ENCODE data around the gene ZFPL1. TPM values are rescaled to one million over a fixed set of nuclear protein-coding genes. Genes with fewer than 3 reads are reported as not detected.

The ZFPL1 gene
- total RNA-seq, 4 donors from 2014 or later = 35.7 to 42.0 (median 40.6) TPM

DNA sequence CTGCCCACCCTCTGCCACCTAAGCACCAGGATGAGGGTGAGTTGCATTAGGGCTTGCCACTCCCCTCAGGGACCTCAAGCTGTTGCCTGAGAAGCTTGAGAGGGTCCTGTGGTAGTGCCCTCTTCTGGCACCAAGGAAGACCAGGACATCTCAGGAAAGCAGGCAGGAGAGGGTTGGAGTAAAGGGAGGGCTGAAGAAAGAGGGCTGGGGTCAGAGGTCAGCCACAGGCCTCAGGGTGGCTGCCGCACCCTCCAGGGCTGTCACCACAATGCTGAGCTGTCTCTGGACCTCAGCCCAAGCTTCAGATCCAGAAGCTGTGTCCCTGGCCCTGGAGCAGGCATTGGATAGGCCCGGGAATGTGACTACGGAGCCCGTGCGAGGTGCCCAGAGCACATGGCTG, 39.0 kb upstream of the ZFPL1 start:
- DNase-seq (no peak), ATAC-seq (no peak)
- Histone ChIP-seq H3K27me3 (no peaks in the 10 kb centered on the region), H3K4me3 (no peak overlapping the region), H3K9me3 (no peaks in the 10 kb centered on the region), H3K36me3 (peaks cover 0 to 10% of the 10 kb centered on the region in 2 donors), H3K4me1 (peaks cover 14 to 18% of the 10 kb centered on the region in 2 donors), H3K27ac (no peak overlapping the region)
- intact Hi-C loops (cut with DNase I; ENCODE audit: low total_unique reads) = no loop called here
- TF ChIP-seq CTCF (IDR thresholded peaks at IDR 0.05 in 4 of 5, conservative IDR thresholded peaks at IDR 0.05 in 1 of 5) (no peak), POLR2A (IDR thresholded peaks at IDR 0.05) (no peak)
- in situ Hi-C loops (cut with MboI; ENCODE audit: low sequenced_read_pairs in 4 of 4) = no loop called here

- TF ChIP-seq CTCF (IDR thresholded peaks at IDR 0.05 in 4 of 5, conservative IDR thresholded peaks at IDR 0.05 in 1 of 5) (no peak), POLR2A (IDR thresholded peaks at IDR 0.05) (no peak)
- no peak overlapping the region for H3K27ac ChIP-seq
- no peak for ATAC-seq
- in situ Hi-C loops (cut with MboI; ENCODE audit: low sequenced_read_pairs in 4 of 4) (no loop called here), intact Hi-C loops (cut with DNase I; ENCODE audit: low total_unique reads) (no loop called here)
- peaks cover 0 to 10% of the 10 kb centered on the region in 2 donors for H3K36me3 ChIP-seq
- no peak for DNase-seq
- no peak overlapping the region for H3K4me3 ChIP-seq
- peaks cover 8 to 15% of the 10 kb centered on the region in 2 donors for H3K4me1 ChIP-seq
- no peaks in the 10 kb centered on the region for H3K9me3 ChIP-seq
- H3K27me3 ChIP-seq = no peaks in the 10 kb centered on the region
Observed at GRCh38 chr11:65045728-65046127, 38.3 kb upstream of the ZFPL1 start.

DNA sequence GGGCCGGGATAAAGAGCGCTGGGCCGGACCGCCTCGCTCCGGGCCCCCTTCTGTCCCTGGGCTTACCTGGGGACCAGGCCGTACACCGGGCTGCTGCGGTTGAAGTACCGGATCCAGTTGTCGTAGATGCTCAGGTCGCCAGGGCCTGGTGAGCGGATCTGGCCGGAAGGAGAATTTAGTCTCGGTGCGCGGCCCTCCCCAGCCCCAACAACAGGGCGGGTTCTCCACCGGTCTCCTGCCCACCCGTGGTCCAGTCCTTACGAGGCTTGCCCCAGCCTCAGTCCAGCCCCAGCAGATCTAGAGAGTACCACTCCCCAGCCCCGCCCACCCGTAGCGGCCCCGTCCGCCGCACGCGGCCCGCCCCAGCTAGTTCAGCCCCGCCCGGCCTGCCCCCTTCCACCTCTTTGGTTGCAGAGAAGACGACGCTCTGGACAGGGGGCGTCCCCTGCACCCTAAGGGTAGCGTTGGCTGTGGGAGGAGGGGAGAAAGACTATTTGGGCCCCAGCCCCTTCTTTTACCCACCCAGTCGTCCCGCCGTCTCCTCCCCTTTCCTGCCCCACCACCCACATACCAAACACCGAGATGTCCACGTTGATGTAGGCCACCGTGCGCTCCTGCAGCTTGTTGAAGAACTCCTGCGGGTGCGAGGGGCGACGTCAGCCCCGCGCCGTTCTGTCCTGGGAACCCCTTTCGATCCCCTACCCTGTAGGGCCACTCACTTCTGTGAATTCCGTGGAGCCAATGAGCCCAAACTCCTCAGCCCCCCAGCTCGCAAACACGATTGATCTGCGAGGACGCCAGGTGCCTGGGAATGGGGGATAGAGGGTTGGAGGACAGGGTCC, 36.2 kb upstream of the ZFPL1 start:
- Histone ChIP-seq H3K36me3 (peaks cover 0 to 10% of the 10 kb centered on the region in 2 donors), H3K9me3 (no peaks in the 10 kb centered on the region), H3K27ac (peak overlapping the region; percentile 29 to 48 (median 34)), H3K27me3 (no peaks in the 10 kb centered on the region), H3K4me3 (peak overlapping the region; percentile 47 to 52 (median 48)), H3K4me1 (peaks cover 0 to 4% of the 10 kb centered on the region in 2 donors)
- ATAC-seq (no peak), DNase-seq (no peak)
- TF ChIP-seq CTCF (IDR thresholded peaks at IDR 0.05 in 4 of 5, conservative IDR thresholded peaks at IDR 0.05 in 1 of 5) = no peak
- TF ChIP-seq POLR2A (IDR thresholded peaks at IDR 0.05) = no peak
- in situ Hi-C loops (cut with MboI; ENCODE audit: low sequenced_read_pairs in 4 of 4) = no loop called here
- intact Hi-C loops (cut with DNase I; ENCODE audit: low total_unique reads) = no loop called here

DNA sequence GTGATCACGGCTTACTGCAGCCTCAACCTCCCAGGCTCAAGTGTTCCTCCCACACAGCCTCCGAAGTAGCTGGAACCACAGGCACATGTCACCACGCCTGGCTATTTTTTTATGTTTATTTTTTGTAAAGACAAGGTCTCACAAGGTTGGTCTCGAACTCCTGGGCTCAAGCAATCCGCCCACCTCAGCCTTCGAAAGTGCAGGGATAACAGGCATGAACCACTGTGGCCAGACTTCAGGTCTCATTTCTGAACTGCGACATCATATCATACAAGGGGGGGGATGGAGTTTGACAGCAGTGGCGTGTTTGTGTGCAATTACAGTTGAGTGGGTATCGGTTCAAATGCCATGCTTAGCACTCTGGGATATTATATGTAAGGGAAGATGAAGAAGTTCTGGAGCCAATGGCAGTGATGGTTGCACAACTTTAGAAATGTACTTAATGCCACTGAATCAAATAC, 32.6 kb upstream of the ZFPL1 start:
- Histone ChIP-seq H3K9me3 (no peaks in the 10 kb centered on the region), H3K4me3 (no peak overlapping the region), H3K36me3 (no peaks in the 10 kb centered on the region), H3K27ac (no peak overlapping the region), H3K4me1 (no peaks in the 10 kb centered on the region), H3K27me3 (no peaks in the 10 kb centered on the region)
- TF ChIP-seq POLR2A (IDR thresholded peaks at IDR 0.05) = no peak
- no peak for TF ChIP-seq CTCF (IDR thresholded peaks at IDR 0.05 in 4 of 5, conservative IDR thresholded peaks at IDR 0.05 in 1 of 5)
- intact Hi-C loops (cut with DNase I; ENCODE audit: low total_unique reads) = no loop called here
- DNase-seq = no peak
- in situ Hi-C loops (cut with MboI; ENCODE audit: low sequenced_read_pairs in 4 of 4) = no loop called here
- ATAC-seq = no peak
